ENCODE results near the gene PARD3B. TPM values are rescaled to one million over a fixed set of nuclear protein-coding genes. Genes with fewer than 3 reads are reported as not detected.

Gene PARD3B
- total RNA-seq, 1 experiment from 2014 or later, result 6.4 TPM

DNA sequence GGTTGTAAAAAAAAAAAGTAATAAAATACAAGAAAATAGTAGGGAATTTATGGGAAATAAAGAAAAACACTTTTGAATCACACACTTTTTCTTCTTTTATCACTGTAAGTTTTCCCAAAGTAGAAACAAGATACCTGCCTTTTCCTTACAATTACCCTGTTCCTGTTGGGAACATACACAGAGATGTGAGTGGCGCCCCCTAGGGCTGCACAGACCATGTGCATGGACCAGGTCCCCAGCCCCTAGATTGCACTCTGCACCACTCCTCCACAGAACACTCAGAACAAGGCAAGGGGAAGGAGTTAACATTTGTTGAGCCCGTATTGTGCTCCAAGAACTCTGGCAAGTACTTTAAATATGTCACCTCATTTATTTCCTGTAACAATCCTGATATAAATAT lies 1018.4 kb downstream of the PARD3B start:
- no peak overlapping the region for H2BK120ac ChIP-seq (ENCODE audit: low read depth, low read length, poor library complexity, severe bottlenecking)
- peak; percentile 96 for TF ChIP-seq CTCF (conservative IDR thresholded peaks at IDR 0.05)
- Mint-ChIP-seq H3K27me3 (ENCODE audit: low read depth) (0 out of 2 replicates have a peak, but pooled peaks cover 1% of the 10 kb centered on the region), H3K27ac (no peak overlapping the region), H3K9me3 (no peaks in the 10 kb centered on the region), H3K4me3 (no peak overlapping the region), H3K4me1 (peaks cover 3 to 4% of the 10 kb centered on the region in 2 experiments; a peak in 1 of 4 replicates), H3K36me3 (ENCODE audit: insufficient read depth in 1 of 3, low read depth in 3 of 3) (no peaks in the 10 kb centered on the region; a peak in 1 of 7 replicates)
- peak; percentile 64 for DNase-seq
- no peak overlapping the region for H4K5ac ChIP-seq (ENCODE audit: insufficient read length, low read depth, low read length)
- no peak overlapping the region for H2AFZ ChIP-seq (ENCODE audit: low read length)
- H3K56ac ChIP-seq (ENCODE audit: insufficient read length, low read depth, low read length), result no peak overlapping the region
- H4K91ac ChIP-seq (ENCODE audit: insufficient read length, low read depth, low read length), result no peak overlapping the region
- H3K79me1 ChIP-seq (ENCODE audit: insufficient read depth, low read depth, low read length, poor library complexity, severe bottlenecking), result no peaks in the 10 kb centered on the region
- no peak overlapping the region for H3K9ac ChIP-seq (ENCODE audit: extremely low read depth, insufficient read length, low read length)
- H4K20me1 ChIP-seq (ENCODE audit: control insufficient read depth, insufficient read depth, insufficient read length), result no peaks in the 10 kb centered on the region
- H3K27ac ChIP-seq (ENCODE audit: insufficient read length, low read depth, low read length), result no peak overlapping the region
- H3T11ph ChIP-seq (ENCODE audit: low read length), result no peak overlapping the region
- H3K79me2 ChIP-seq (ENCODE audit: insufficient read depth, low read length), result no peaks in the 10 kb centered on the region
- H3K4me1 ChIP-seq (ENCODE audit: insufficient read depth, low read length), result no peaks in the 10 kb centered on the region
- no peaks in the 10 kb centered on the region for H3K9me3 ChIP-seq (ENCODE audit: control insufficient read depth, low read depth, low read length)
- H3K14ac ChIP-seq (ENCODE audit: insufficient read depth, low read length), result no peak overlapping the region
- H3K4me2 ChIP-seq (ENCODE audit: insufficient read depth, insufficient read length, low read length), result no peak overlapping the region
- no peak overlapping the region for H2AK5ac ChIP-seq (ENCODE audit: insufficient read length, low read length)
- no peak overlapping the region for H2BK12ac ChIP-seq (ENCODE audit: insufficient read length, low read depth, low read length)
- H2BK20ac ChIP-seq (ENCODE audit: low read depth, low read length, poor library complexity, severe bottlenecking), result no peak overlapping the region
- no CpG with 5 or more reads among the region's 2 CpGs for WGBS (ENCODE audit: extremely low coverage, insufficient read length, low lambda C conversion rate)
- no peaks in the 10 kb centered on the region for H3K23me2 ChIP-seq (ENCODE audit: insufficient read length, low read depth, low read length, poor library complexity, severe bottlenecking)
- no peak overlapping the region for H2BK5ac ChIP-seq (ENCODE audit: insufficient read length, low read length)
- H3K23ac ChIP-seq (ENCODE audit: insufficient read length, low read depth, low read length), result no peak overlapping the region
- H3K4ac ChIP-seq (ENCODE audit: low read depth, low read length), result no peak overlapping the region
- no peak overlapping the region for H4K8ac ChIP-seq (replicated peaks; ENCODE audit: insufficient read length, low read depth, low read length)
- no peaks in the 10 kb centered on the region for H3K27me3 ChIP-seq (ENCODE audit: insufficient read depth, low read length)
- H2BK15ac ChIP-seq (ENCODE audit: low read depth, low read length), result no peak overlapping the region
- H3K18ac ChIP-seq (ENCODE audit: insufficient read length, low read depth, low read length), result no peak overlapping the region

Data from H9 (cell line).